NCI-H2107 treated with DMSO at 0.1 percent for 48 hours (cell line): Measurements from ENCODE around the gene TBC1D22A.

Experiments
- DNase-seq: peaks from one replicate; lab custom pipeline; 2025; ENCODE audit not compliant: unreplicated experiment; lab: John Stamatoyannopoulos, UW

TBC1D22A gene

DNA sequence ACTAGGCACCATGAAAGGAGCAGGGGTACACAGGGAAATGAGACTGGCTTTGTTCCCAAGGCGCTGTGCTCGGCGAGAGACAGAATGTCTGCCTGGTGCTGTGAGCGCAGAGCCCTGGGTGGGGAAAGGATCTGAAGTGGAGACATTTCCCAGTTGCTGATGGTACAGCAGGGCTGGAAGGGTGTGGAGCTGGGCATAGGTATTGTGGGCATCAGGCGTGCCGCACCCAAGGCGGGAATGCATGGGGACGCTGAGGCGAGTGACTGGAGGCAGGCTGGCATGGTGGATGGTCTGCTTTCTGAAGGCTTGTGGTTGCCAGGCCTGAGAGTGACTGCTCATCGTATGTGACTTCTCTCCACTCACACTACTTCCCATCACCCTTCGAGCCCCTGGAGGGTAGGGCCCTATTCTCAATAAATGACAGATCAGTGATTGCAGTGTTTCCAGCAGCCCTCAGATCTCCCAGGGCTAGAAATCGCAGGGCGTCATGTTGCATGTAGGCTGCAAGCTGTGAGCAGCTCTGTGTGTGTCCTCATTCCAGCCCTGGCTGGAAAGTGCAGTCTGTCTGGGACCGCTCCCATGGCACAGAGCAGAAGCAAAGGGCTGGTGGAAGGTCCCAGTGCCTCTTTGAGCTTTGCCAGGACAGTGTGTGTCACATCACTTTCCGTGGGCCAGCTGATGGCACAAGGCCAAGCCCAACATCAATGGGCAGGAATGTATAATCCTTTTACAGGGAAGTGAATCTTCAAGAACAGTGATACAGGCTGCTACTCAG lies 67.7 kb downstream of the TBC1D22A start:
- no peak for DNase-seq

DNA sequence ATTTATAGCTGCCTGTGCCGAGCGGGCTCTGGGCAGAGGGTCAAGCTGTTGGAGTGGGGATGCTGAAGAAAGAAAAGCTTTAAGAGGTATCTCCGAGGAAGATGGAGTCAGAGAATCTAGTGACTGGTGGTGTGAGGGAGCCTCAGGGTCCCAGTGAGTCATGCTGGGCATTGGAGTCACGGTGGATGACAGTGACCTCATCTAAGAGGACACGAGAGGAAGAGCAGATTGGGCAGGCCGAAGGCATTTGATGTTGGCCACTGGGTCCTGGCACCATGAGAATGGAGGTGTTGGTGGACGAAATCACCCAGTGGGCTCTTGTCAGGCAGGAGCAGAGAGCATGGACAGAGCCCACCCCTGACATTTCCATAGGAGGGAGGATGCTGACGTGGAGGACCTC lies 68.4 kb downstream of the TBC1D22A start:
- no peak for DNase-seq

DNA sequence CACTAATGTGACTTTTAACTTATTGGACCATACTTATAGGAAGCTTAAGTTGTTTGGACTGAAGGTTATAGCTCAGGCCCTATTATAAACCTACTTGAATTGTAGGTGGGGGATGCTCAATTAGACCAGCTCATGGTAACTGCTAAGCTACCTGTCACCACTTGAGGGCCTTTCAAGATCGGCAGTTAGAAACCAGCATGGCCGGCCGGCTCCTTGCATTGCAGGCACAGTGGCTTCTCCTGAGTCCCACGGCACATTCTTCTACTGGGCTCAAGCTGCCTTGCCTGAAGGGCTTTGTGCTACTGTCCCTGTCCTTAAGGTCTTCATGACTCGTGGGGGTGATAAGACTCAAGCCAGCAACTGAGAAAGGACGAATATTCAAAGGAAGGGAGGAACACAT lies 70.8 kb downstream of the TBC1D22A start:
- DNase-seq, result no peak

DNA sequence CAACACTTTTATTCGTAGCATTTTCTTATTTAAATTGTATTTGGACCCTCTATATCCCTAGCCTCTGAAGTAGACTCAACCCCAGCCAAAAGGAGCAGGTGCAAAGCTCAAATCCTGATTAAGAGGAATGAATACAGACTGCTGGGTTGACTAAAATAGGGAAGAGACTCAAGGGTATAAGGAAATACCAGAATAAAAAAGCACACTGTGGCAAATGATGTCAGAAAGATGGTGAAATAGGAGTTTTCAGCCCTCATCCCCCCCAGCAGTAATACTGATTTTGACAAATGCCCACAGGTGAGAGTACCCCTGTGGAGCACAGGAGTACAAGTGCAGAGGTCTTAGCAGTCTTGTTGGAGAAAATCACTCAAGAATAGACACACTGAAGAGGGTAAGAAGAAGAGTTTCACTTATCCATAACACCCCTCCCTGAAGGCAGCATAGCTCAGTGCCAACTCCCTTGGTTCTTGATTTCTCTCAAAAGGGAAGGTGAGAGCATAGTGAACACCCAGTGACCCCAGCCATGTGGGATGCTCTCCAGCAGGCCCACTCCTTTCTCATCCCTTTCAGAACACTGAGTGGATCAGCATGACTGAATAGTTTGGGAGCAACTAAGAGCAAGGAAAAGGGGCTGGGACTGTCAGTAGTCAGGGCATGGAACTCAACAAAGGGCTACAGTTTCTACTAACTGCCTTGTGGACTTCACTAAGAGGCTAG lies 71.7 kb downstream of the TBC1D22A start:
- no peak for DNase-seq

DNA sequence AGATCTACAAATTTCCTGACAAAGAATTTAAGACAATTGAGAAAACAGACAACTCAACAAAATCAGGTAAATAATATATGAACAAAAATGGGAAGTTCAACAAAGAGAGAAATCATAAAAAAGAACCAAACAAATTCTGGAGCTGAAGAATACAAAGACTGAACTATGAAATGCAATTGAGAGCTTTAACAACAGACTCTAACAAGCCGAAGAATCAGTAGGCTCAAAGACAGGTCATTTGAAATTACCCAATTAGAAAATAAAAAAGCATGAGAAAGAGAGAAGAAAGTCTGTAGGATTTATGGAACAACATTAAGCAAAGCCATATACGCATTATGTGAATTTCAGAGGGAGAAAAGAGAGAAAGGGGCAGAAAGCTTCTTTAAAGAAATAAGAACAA lies 72.8 kb downstream of the TBC1D22A start:
- no peak for DNase-seq

DNA sequence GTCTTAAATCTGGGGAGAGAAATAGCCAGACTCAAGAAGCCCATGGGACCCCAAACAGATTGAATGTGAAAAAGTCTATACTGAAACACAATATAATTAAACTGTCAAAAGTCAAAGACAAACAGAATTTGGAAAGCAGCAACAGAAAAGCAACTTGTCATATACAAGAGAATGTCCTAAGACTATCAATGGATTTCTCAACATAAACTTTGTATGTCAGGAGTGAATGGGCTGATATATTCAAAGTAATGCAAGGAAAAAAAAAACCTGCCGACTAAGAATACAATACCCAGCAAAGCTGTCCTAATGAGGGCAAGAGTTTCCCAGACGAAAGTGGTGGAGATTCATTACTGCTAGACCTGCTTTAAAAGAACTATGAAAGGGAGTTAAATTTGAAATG lies 73.2 kb downstream of the TBC1D22A start:
- no peak for DNase-seq

DNA sequence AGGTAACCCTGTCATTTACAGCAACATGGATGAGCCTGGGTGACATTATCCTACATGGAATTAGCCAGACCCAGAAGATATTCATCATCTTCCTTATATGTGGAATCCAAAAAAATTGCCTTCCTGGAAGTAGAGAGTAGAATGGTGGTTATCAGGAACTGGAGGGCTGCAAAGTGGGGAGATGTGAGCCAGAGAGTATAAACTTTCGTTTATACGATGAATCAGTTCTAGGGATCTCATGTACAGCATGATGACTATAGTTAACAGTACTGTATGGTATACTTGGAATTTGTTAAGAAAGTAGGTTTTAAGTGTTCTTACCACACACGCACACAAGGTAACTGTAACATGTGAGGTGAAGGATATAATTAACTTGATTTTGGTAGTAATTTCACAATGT lies 79.1 kb downstream of the TBC1D22A start:
- no peak for DNase-seq

DNA sequence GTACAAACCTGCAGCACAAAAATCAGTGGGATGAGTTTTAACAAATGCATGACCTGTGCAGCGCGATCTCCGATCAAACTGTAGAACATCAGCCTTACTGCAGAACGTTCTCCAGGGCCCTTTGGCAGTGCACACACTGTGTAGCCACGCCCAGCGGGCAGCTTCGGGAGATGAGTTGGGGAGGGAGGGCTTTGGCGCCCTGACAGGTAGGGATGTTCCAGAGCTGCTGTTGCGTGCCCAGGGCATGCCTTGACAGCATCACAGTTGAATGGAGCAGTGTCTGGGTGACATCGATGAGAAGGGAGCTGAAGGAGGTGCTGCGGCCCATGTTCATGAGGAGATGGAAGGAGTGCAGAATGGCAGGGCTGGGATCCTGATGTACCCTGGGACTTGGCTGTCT lies 80.2 kb downstream of the TBC1D22A start:
- DNase-seq, result peak; percentile 36

DNA sequence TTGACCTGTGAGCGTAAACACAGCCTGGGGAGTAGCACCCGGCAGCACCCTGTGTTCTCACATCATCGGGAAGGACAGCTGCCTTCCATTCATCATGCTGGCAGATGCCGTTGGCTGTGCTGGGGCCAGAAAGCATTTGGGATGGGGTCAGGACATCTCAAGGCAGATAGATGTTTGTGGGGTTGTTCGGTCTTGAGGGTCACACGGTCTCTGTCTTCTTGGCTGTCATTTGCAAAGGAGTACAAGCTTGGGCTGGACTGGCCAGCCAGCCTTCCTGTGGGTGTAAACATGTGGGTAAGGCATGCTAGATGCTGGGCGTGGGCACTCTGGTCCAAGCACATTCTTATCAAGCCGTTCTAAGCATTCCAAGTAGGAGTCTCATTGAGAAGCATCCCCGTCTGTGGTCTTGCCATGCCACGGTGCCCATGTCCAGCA lies 81.4 kb downstream of the TBC1D22A start:
- DNase-seq, result no peak

DNA sequence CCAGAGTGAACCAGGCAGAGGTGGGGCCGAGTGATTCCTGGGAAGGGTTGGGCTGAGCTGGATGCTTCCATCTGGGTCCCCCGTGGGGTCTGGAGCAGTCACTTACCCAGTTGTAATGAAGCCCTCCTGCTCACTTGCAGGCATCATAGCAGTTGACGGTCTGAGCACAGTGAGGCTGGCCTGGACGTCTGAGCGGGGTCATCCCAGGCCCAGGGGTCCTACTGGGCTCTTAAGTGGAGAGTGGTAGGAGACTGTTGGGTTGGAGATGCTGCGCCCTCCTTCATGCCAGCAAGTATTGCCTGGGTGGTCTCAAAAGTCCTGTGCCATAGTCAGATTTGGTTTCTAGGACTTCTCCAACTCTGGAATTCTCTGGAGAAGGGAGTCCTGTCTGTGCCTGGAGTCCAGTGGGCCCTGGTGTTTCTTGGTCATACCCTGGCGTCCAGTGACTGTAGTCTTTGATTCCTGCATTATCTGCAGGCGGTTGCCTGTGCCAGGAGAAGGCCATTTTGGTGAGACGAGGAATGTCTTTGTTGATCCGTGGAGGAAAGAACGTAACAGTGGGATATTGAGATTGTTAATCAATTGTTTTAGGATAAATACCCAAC lies 82.3 kb downstream of the TBC1D22A start:
- DNase-seq, result no peak

DNA sequence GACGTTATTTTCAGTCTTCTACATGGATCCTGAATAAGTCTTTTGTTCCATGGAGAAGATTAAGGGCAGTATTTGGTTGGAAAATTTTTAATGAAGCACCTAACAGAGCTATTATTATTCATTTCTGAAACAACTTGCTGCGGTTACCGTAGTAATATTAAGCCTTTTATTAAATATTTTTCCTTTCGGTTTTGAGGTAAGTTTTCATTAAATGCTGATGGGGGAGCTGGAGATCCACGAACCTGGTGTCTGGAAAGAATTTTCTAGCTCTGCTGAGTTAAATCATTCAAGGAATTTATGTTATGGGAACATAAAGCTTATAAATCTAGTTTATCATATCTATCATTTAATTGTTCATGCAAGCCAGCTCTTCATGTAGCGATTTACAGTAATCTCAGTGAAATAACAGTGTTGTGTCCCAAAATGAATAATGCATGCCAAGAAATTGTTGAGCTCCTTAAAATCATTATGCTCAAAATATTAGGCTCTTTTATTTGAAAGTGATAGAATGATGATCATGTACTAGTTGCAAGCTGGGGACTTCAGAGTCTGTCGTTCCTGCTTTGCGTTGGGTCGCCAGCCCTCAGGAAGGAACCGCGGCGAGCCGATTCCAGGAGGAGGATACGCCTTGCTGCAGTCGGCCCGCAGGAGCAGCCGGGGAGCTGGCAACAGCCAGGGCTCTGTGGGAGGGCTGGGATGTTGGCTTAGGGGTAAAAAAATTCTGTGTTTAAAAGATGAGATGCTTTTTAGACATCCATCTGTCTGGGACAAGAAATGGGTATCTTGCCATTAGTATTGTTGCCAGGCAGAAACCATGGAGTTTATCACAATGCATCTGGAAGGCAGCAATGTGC lies 83.1 kb downstream of the TBC1D22A start:
- DNase-seq, result no peak

DNA sequence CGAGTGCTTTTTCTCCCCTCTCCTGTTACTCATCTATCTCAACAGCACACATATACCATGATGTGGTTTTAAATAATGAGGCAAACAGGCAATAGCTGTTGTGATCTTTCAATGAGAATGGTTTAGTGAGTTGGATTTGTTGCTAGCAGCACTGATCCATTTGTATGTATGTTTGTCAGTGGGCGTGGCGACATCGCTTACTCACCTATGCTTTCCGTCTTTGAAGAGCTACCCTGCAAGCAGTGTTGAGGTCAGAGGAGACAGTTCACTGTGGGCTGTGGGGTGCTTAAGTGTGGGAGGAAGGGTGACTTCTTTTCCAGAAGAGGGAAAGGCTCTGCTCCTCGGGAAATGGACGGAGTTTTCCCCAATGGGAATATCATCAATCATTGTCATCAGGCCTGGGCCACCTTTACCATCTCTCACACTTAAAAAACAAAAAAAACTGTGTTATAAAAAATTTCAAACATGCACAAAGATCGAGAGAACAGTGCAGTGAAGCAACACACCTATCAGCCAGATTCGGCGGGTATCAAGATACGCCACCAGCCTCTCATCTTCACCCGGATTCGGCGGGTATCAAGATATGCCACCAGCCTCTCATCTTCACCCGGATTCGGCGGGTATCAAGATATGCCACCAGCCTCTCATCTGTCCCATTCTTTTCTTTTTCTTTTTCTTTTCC lies 83.8 kb downstream of the TBC1D22A start:
- DNase-seq, result no peak

DNA sequence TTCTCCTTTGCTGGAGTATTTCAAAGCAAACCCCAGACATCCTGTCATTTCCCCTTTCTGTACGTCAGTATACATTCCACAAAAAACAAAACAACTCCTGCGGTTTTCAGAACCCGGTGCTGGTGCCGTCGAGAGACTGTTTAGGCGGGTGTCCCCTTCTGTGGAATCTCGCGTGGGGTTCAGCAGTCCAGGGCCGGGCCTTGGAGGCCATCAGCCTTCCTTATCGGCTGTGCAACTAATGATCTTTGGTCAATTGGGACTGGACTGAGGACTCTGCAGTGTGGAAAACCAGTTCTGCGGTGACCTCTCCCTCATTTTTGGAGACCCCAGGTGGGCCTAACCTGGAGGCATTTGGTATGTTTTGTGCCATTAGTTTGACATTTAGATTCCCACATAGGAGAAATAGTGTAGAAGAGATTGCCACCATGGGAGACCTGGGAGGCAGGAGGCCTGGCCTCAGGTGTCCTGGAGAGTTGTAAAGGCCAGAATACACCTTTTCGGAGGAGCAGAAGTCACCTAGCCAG lies 84.4 kb downstream of the TBC1D22A start:
- no peak for DNase-seq

DNA sequence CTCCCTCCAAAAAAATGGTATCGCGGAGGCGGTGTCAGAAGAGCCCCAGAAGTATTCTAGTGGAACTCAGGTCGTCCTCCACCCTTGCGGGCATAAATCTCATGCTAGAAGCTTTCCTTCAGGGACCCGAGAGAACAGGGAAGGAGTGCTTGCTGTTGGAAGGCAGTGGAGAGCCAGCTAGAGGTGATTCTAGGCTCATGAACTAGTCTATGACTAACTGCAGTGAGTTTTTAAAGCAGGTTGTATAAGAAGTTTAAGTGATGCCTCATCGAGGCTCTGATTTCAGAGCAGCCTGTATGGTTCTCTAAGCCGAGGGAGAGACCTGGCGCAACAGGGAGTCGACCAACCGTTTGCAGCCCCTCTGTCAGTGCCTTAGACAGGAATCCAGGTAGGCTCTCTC lies 85.7 kb downstream of the TBC1D22A start:
- DNase-seq, result no peak

DNA sequence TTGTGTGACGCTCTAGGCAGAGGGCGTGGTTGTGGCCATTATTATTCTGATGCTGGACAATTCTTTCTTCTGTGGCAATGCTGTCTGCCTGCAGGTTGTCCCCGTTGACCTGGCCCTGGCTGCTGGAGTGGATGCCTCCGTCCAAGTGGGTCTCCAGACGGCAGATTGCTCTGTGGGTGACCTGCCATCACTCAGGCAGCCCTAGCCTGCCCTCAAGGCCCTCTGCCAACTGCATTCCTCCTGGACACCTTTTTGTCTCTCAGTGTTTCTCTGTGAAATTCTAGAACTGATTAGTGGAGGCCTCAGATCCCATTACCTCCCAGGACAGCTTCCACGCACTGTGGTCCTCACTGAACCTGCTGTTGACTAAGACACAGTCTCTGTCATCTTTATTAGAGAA lies 86.7 kb downstream of the TBC1D22A start:
- DNase-seq, result no peak

DNA sequence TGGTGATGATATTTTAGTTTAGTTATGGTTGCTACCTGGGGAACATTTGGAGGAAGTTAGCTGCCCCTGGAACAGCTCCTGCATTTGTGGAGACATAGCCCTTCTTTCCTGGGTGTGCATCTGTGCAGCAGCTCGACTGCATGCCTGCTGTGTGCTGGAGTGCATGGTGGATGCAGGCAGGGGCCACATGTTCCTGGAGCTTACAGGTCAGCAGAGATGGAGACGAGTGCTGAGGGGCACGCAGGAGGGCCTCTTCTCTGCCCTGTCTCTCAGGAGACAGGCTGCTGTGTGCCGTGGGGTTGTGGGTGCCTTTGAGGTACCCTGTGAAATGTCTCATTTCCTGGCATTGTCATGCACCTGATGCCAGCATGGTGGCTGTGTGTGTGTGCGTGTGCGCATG lies 87.5 kb downstream of the TBC1D22A start:
- no peak for DNase-seq

DNA sequence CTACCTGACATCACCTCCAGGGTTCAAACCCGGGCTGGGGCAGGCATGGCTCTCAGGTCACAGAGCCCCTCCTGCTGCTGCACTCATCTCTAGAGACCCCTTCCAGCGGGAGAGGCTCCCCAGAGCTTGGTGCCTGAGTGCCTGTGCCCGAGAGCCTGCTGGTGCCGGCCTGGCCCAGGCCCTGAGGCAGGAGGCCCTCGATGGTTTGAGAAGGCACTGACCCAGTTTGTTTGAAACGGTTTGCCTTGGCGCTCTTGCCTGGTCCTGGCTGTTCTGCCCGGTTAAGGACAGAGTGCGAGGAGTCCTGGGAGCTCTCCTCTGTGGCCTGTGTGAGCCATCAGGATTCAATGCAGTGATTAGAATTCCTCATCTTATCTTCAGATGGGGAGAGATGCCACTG lies 88.9 kb downstream of the TBC1D22A start:
- DNase-seq, result no peak

DNA sequence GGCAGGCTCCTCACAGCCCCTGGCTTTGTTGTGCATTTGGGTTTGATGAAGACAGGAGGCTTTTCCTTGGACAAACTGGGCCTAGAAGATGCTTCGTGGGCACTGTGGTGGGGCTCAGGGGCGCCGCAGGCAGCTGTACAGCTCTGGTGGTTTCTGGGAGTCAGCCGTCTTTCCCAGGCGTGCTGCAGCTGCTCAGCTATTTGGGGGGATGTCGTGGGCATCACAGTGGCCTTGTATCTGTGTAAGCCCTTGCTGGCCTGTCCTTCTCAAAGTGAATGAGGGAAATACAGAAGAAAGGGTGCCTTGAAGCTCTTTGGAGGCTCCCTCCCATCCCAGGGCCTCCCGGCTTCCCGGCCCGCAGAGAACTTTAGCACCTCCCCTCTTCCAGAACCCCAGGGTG lies 89.5 kb downstream of the TBC1D22A start:
- DNase-seq, result no peak

DNA sequence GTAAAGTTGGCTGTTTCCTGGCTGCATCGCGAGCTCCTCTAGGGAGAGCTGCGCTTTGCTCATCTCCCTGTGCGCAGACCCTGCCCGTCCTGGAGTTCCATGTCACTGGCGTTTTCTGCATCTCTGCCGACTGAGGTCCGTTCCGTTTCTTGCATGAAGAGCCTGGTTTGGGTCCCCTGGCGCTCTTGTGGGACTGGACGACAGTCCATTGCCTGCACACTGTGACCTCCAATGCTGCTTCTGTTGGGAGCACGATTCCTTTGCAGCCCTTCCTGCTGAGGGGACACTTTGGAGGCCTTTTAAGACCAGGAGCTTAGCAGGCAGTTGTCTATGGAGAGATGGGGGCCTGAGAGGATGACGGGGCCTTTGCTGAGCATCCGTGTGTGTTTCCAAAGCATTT lies 90.3 kb downstream of the TBC1D22A start:
- no peak for DNase-seq

DNA sequence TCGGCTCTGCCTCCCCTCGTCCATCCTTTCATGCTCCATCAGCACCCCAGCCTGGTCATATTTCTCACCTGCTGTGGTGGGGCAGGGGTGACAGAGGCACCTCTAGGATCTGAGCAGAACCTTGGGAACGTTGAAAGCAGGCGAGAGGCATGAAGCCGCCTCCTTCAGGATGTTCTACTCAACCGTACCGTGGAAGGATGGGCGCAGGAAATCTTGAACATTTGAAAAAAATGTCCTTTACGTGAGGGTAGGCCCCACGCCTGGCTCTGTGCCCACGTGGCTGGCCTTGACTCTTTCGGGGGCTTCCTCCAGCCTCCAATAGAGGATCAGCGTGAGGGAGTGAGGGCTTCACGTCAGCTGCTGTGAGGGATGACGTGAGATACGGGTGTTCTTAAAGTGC lies 90.7 kb downstream of the TBC1D22A start:
- no peak for DNase-seq
